PC-3 (cell line): ENCODE data around the gene NLGN4X.

Experiments used
- EZH2 ChIP-seq: fragments of 300-600 bp; sonication (generic); IDR thresholded peaks from one replicate; pipeline ENCODE4 v1.6.1; 2017; ENCODE audit warnings: antibody characterized with exemption, mild to moderate bottlenecking, low read length; ENCODE audit not compliant: unreplicated experiment
- EZH2phosphoT487 ChIP-seq: fragments of 300-600 bp; sonication (generic); IDR thresholded peaks from 2 replicates; pipeline ENCODE4 v1.6.1; 2018; ENCODE audit warnings: mild to moderate bottlenecking, antibody characterized with exemption, low read length, borderline replicate concordance
- TF ChIP-seq, protein P1 (sequence below): fragments of 300-600 bp; sonication (generic); conservative IDR thresholded peaks from 2 replicates; pipeline ENCODE4 v1.5.1; 2017; ENCODE audit warnings: antibody characterized with exemption, low read depth, mild to moderate bottlenecking, low read length

- TF ChIP-seq, protein P1, sequence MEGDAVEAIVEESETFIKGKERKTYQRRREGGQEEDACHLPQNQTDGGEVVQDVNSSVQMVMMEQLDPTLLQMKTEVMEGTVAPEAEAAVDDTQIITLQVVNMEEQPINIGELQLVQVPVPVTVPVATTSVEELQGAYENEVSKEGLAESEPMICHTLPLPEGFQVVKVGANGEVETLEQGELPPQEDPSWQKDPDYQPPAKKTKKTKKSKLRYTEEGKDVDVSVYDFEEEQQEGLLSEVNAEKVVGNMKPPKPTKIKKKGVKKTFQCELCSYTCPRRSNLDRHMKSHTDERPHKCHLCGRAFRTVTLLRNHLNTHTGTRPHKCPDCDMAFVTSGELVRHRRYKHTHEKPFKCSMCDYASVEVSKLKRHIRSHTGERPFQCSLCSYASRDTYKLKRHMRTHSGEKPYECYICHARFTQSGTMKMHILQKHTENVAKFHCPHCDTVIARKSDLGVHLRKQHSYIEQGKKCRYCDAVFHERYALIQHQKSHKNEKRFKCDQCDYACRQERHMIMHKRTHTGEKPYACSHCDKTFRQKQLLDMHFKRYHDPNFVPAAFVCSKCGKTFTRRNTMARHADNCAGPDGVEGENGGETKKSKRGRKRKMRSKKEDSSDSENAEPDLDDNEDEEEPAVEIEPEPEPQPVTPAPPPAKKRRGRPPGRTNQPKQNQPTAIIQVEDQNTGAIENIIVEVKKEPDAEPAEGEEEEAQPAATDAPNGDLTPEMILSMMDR: no peak
- TF ChIP-seq EZH2phosphoT487 (no peak), EZH2 (no peak)
Measured at GRCh38 chrX:6019076-6019475, 209.6 kb downstream of the NLGN4X start.
